SK-MEL-5 (cell line): ENCODE data around the gene ELL. TPM values are rescaled to one million over a fixed set of nuclear protein-coding genes. Genes with fewer than 3 reads are reported as not detected.
"Not testable (repeated sequence)": the region's sequence is repeated elsewhere in the genome, so short reads cannot be mapped to it uniquely, and the experiment has no call there.

Source experiments
- DNase-seq: peaks from one replicate; pipeline ENCODE4 v3.0.0-alpha.2; 2016; ENCODE audit warnings: low read depth, low spot score
- in situ Hi-C: cut with HindIII; loops from 2 replicates; pipeline ENCODE4 v1.10.0; 2016; ENCODE audit warnings: low sequenced_read_pairs, high pct_unique_total_duplicates, low pct_unique_long_range_greater_than_20kb
- polyA plus RNA-seq, 2 experiments: library from polyadenylated mRNA; depleted of rRNA; stranded (reverse); fragments of >200 nt; gene quantifications; 2 replicates each; pipeline ENCODE4 v1.2.3, GENCODE V29; 2015
- total RNA-seq: library from RNA; depleted of rRNA; stranded (reverse); fragments of >200 nt; shearing (Covaris generic); gene quantifications from 2 replicates; pipeline ENCODE4 v1.2.3, GENCODE V29; 2014; rRNA removed

The ELL gene
- 4.0 and 4.7 TPM in 2 replicates for total RNA-seq
- polyA plus RNA-seq (2015; cell fraction: cytosol; rRNA removed) = 10.0 and 10.9 TPM in 2 replicates
- polyA plus RNA-seq (2015; cell fraction: nucleus; rRNA removed) = 4.9 and 10.1 TPM in 2 replicates

DNA sequence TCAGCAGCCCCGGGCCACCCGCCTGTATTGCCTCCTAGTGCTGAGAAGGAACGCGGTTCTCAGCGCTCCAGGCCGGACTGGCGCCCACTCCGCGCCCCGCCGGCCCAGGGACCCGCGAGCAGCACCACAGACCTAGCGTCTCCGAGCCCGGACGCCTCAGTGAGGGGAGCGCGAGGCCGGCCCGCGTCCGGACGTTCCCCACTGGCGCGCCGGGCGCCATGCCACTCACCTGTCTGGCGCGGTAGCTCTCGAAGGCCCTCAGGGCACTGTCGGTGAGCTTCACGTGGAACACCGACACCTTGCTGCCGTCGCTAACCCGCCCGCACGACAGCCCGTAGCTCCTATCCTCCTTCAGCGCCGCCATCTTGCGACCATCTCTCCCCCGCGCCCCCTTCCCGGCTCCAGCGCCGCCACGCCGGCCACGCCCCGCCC, at the start of gene ELL:
ELL (minus strand) TSS at position 379 of the 432 bp plus-strand sequence; CDS start at position 364, 15 bp downstream.
- no peak for DNase-seq
- in situ Hi-C loops = no loop called here

DNA sequence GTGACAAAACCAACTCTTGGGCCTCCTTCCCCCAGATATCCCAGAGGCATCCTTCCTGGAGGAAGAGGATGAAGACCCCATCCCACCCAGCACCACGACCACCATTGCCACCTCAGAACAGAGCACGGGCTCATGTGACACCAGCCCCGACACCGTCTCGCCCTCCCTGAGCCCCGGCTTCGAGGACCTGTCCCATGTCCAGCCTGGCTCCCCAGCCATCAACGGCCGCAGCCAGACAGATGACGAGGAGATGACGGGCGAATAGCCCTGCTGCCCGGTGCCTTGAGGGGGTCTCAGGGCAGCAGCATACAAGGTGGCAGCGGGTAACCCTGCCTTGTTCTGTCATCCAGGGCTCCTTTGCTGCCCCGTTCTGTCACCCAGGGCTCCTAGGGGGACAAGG, 46.5 kb upstream of the ELL start:
- no peak for DNase-seq
- in situ Hi-C loops = no loop called here

DNA sequence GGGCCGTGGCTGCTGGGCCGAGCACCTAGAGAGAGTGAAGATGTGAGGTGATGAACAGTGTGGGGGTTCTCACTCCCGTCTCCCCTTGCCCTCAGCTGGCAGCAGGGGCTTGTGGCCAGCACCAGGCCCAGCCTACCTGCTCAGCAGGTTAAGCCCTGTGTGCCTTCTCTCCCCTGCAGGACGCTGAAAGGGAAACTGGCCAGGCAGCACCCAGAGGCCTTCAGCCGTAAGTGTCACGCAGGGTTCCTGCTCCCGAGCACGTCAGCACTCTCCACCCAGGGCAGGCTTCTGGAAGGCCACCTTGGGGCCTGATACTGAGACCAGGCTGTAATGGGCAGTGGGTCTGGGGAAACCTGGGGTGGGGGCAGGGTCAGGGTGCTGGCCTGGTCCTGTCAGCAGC, 45.1 kb upstream of the ELL start:
- in situ Hi-C loops = no loop called here
- no peak for DNase-seq

DNA sequence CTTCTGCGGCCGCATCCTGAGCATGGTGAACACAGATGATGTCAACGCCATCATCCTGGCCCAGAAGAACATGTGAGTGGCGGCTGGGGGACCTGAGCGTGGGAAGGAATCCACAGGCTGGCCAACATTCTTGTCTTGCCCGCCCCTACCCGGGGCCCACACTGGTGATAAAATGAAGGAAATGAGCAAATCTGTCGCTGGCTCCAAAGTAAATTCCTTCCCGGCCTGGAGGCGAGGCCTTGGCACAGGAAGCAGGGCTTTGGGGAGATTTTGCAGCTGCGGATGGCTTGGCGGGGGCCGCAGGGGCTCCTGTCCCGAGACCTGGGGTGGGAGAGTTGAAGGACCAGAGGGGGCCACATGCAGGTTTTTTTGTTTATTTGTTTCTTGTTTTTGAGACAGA, 40.2 kb upstream of the ELL start:
- no peak for DNase-seq
- in situ Hi-C loops = no loop called here

DNA sequence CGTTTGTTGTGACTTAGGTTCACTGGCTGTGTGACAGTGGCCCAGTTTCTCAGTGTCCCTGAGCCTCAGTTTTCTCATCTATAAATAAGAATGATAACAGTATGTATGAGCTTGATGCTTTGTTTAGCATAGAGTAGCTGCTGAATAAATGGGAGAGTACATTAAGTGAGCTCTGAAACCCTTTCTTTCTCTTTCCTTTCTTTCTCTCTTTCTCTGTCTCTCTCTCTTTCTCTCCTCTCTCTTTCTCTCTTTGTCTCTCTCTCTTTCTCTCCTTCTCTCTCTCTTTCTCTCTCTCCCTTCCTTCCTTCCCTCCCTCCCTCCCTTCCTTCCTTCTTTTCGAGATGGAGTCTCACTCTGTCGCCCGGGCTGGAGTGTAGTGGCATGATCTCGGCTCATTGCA, 37.8 kb upstream of the ELL start:
- in situ Hi-C loops = no loop called here
- DNase-seq = no peak

DNA sequence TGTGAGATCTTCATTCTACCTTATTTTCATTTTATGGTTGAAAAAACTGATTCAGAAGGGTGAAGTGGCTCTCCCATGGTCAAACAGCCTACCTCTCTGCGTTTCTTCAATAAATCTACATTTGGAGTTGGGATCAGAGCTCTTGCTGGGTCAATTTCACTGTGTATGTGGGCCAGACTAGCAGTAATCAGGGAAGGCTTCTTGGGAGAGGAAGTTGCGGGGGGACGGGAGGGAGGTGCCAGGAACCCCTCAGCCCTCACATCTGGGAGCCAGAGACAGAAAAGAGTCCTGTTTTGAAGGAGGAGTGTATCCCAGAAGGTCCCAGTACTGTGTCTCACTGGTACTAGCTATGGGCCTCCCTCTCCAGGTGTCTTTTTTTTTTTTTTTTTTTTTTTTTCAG, 36.7 kb upstream of the ELL start:
- DNase-seq = no peak
- in situ Hi-C loops = no loop called here

DNA sequence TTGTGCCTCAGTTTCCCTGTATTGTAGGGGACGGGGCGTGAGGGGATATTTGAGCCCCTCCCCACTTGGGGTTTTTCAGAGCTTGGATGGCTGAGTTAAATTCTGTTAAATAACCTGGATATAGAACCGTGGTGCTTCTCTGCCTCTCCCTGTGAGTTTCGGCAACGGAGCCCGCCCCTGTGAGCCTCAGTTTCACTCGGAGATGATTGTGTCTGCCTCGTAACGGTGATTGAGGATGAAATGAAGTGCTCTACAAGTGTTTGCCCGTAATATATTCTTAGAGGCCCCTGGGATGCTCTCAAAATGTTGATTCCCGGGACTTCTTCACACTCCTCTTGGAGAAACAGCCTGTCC, 36.3 kb upstream of the ELL start:
- in situ Hi-C loops = no loop called here
- no peak for DNase-seq

DNA sequence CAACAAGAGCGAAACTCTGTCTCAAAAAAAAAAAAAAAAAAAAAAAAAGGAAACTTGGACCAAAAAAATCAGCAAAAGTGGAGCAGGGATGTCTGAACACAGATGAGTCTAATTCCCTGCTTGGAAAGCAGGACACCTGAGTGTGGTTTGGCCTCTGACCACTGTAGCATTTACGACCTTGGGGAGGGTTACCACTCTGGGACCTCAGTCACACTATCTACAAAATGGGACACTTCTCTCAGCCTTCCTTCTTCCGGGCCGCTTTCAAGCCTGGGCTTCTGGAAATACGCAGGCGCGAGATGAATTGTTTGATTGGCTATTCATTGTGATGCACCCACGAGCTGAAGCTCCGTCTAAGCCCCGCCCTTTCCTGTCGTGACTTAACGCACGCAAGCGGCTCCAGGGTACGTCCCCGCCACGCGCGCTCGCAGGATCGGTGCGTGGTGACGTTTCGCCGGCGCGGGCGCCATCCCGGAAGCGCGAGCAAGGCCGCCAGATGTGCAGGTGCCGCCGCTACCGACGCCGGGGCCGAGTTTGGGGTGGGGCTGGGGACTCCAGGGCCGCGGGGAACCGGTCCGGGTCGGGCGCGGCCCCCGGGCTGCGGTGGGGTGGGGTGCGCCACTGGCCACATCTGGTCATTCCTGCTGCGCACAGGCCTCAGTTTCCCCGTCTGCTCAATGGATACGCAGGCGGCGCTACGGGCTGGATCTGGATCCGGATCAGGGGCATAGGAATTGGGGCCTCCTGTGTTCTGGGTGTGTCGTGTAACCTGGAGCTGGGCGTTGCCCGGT, 35.7 kb upstream of the ELL start, which contains the start of gene KXD1:
KXD1 (plus strand) TSS at position 460 of the 791 bp plus-strand sequence. CDS start 4,187 bp downstream, outside the sequence.
- in situ Hi-C loops = no loop called here

DNA sequence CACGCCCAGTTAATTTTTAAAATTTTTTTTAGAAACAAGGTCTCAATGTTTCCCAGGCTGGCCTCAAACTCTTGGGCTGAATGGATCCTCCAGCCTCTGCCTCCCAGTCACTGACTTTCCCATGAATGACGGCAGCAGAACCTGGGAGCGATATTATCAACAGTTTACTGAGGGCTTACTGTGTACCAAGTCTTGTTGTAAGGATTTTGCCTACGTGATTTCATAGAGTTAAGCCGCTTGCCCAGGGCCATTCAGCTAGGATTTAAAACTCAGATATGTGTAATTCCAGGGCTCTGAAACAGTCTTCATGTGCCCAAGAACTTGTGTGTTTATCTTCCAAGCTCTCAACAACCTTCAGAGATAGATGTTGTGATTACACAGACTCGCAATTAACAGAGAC, 29.8 kb upstream of the ELL start:
- DNase-seq = no peak
- in situ Hi-C loops = no loop called here

More for the DNA sequence above, 35.7 kb upstream of the ELL start, which contains the start of gene KXD1:
- DNase-seq = peak; percentile 97

DNA sequence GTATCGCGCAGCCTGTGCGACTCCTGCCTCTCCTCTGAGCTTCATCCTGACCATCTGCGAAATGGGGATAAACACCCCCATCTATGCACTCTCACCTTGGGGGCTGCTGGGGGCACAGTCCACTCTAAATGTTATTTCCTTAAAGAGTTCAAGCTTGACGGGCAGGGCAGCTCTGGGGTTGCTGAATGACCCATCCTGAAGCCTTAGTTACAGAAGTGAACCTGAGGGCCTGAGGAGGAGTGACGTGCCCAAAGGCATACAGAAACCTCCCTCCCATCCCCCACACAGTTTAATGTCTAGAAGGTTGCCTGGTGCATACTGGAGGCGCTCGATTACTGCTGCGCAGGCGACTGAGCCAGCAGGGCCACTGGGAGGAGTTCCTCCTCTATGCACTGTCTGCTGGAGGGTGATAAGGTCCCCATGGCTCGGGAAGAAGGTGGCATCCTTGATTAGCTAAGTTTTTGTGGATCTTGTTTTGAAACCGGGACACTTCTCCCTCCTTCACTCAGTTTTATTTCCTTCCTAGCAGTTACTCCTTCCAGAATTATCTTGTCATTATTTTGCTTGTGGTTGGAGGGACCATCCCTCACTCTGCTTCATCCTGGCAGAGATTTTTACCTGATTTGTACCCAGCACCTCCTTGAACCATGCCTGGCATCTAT, 22.1 kb upstream of the ELL start:
- in situ Hi-C loops = no loop called here
- DNase-seq = peak; percentile 84

DNA sequence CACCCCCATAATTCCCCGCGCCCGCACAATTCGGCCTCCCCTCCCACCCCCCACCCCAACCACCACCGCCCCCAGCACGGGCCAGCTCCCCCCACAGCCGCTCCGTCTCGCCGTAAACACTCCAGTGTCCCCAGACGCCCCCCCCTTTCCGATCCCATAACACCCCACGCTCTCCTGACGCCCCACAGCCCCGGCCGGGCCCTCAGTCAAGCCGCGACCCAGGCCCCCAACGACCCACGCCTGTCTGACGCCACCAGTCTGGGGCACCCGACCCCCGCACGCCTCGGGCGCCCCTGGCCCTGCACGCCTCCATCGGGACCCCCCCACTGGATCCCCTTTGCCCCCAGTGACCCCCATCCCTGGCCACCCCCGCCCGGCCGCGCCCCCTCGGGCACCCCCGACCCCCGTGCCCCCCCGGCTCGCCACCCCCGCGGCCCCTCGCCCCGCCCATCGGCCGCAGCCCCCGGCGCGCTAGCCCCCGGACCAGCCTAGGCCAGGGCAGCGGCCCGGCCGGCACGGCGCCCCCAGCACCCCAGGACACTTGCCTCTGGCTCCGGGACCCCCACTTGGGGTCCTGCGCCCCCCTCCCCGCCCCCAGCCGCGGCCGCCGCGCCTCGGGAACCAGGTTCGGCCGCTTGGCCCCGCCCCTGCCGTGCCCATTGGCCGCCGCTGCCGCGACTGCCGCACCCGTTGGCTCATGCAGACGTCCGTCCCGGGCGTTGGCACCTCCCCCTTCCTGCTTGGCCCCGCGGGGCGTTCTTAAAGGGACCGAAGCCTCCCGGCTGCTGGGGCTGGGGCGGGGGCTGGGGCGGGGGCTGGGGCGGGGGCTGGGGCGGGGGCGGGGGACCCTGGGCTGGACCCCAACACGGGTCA, 21.3 kb upstream of the ELL start, which contains the start of gene FKBP8:
FKBP8 (minus strand) TSS at position 633 of the 873 bp plus-strand sequence. CDS start 1,603 bp downstream, outside the sequence.
- peak; percentile 84 for DNase-seq
- in situ Hi-C loops = no loop called here

DNA sequence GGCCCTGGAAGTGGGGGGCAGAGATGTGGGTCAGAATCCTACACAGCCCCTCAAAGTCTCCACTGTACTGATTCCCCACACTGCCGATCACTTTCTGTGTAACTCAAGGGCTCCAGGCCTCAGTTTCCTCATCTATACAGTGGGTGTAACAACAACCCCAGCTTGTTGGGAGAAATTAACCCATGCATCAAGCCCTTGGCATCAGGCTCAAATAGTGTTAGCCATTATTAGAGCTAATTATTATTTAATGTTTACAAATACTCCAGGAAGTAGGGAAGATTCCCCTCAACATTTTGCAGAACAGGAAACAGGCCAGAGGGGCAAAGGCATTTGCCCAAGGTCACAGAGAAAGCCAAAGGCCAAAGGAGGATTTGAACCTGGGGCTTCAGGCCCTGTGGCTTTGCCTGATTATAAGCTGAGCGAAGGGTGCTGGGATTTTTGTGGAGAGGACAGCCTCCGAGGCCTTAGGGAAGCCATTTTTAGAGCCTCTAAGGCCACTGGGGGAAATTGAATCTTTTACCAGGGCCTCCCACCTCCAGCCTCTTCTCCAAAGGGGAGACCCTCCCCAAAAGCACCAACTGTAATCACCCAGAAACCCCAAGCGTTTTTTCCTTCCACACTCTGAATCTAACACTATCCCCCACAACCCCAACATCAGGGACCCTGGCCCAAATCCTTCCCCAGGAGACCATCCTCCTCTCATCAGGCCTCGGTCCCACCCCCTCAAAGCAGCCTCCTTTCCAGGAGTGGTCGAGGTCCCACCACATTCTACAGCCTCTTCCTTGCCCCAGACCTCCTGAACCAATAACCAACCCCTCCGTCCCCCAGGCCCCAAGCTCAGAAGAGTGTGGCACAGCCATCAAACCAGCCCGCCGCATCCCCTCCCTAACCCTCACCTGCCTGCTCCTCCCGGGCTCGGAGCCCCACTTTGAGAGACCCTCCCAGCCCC, 20.4 kb upstream of the ELL start:
- in situ Hi-C loops = no loop called here

DNA sequence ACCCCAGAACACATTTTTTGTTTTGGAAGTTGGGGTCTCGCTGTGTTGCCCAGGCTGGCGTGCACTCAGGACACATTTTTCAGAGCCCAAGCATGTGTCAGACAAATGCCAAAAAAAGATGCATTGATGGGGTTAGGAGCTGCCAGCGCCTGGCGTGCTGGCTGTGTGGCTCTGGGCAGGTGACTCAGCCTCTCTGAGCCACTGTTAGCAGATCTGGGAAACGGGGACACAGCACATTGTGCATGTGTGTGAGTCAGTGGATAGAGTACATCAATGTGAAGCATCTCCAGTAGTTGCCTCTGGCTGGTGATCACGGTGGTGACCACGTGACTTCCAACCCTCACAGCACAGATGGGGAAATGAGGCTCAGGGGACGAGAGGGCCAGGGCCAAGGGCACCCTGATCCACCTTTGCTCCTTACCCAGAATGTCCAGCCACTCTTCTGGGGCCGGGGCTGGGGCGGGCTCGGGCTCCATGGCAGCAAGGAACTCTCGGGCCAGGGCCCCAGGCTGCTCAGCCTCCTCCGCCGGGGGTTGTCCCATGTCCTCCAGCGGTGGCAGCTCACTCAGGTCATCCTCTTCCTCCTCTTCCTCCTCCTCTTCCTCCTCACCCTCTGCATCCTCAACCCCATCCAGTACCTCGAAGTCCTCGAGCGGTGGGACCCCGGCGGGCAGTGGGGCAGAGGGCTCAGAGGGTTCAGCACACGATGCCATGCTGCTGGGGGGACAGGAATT, 19.6 kb upstream of the ELL start:
- no peak for DNase-seq
- in situ Hi-C loops = no loop called here

More for the DNA sequence above, 20.4 kb upstream of the ELL start:
- peak; percentile 7 for DNase-seq

DNA sequence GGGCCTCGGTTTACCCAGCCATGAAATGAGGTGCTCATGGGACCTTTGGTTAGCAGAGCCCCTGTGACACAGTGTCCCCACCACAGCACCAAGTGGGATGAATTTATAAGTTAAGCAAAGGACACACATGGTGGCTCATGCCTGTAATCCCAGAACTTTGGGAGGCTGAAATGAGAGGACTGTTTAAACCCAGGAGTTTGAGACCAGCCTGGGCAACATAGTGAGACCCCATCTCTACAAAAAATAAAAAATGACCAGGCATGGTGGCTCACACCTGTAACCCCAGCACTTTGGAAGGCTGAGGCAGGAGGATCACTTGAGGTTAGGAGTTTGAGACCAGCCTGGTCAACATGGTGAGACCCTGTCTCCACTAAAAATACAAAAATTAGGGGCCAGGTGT, 18.3 kb upstream of the ELL start:
- DNase-seq, in situ Hi-C loops: not testable (repeated sequence)

DNA sequence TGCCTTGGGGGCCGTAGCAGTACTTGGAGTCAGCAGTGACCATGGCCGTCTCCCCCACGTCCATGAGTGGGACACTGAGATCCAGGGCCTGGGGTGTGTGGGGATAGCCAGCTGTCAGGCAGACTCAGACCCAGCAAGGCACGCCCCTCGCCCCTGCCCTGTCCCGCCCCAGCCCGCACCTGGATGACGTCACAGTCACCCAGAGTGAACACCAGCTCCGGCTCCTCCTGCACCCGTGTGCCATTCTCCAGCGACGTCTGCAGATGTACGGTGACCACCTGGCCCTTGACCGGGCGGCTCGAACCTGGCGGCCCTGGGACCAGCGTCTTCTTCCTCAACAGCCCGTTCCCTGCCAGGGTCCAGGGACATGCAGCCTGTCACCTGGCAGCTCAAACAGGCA, 17.5 kb upstream of the ELL start:
- in situ Hi-C loops = no loop called here
- DNase-seq = no peak

DNA sequence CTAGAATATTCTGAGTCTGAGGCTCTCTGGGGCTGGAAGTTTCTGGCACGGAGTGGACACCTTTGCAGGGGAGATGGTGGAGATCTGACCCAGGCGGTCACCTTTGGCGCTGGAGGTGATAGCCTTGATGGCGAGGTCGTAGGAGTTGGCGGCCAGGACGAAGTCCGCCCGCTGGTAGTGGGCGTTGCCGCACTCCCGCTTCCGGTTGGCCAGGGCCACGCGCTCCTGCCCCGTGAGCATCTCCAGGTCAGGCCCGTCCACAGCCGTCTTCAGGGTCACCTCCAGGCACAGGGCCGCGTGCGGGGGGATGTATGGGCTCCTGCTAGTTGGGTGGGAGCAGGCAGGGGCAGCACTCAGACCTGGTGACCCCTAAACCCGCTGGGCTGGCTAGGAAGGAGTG, 16.2 kb upstream of the ELL start:
- in situ Hi-C loops = no loop called here
- no peak for DNase-seq
